ENCODE results near the gene GALNT17.
"Not testable (repeated sequence)": the region's sequence is repeated elsewhere in the genome, so short reads cannot be mapped to it uniquely, and the experiment has no call there.

The GALNT17 gene

DNA sequence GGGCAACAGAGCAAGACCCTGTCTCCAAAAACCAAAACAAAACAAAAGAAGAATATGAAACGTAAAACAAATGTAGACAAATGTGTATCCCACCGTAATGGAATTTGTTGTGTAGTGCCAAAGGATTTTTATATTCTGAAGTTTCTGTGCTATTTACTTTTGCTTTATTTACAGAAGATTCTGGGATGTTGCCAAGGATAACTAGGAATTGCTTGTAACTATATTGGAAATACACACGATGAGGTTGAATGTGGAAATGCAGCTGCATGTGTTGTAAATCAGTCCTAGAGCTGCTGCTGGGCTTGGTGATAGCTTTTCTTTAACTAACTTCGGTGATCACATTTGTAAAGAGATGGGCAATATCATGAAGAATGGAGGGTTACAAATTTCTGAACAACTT is 39.5 kb downstream of the GALNT17 start:
- DNase-seq: no peak

GRCh38 chr7:71173955-71174354 is 42.0 kb downstream of the GALNT17 start:
- no peak for DNase-seq

GRCh38 chr7:71182438-71182935 is 50.5 kb downstream of the GALNT17 start:
- no peak for DNase-seq

GRCh38 chr7:71184136-71184535 is 52.2 kb downstream of the GALNT17 start:
- DNase-seq: no peak

DNA sequence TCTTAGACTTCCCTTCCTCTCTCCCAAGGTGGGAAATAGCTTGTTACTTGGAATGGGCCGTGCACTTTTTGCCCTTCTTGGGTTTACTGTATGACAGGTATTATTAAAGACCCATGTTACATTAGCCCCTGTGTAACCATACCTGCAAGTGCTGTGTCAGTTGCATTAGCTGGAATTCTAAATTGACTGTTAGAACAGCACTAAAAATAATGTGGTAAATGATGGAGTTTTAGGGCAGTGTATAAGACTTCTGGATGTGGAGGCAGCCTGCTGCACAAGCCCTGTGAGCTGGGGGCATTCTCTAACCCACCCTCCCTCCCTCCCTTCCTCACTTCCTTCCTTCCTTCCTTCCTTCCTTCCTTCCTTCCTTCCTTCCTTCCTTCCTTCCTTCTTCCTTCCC is 52.7 kb downstream of the GALNT17 start:
- no peak for DNase-seq

GRCh38 chr7:71186535-71187057 is 54.7 kb downstream of the GALNT17 start:
- no peak for DNase-seq

GRCh38 chr7:71191771-71192170 is 59.8 kb downstream of the GALNT17 start:
- no peak for DNase-seq

DNA sequence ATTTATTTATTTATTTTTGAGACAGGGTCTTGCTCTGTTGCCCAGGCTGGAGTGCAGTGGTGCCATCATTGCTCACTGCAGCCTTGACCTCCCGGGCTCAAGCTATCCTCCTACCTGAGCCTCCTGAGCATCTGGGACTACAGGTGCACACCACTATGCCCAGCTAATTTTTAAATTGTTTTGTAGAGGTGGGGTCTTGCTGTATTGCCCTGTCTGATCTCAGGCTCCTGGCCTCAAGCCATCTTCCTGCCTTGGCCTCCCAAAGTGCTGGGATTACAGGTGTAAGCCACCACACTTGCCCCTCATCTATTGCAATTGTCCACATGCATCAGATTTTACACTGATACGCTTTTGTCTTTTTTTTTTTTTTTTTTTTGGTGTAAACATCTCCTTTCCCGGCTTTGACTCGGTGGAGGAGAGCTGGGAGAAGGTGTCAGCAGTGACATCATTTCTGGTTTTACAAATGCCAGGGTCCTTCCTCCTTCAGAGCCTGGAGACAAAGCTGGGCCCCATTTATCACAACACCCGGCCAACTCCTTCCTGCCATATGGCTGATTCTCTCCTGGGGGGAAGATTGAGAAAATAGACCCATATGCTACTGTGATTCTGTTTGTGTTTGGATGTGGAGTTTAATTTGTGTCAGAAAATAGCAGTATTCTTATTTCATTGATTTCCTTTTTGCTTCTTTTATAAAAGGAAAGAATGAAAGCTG is 61.3 kb downstream of the GALNT17 start:
- DNase-seq: no peak

- DNase-seq: no peak
These were observed 66.4 kb downstream of the GALNT17 start for GRCh38 chr7:71198391-71198790.

DNA sequence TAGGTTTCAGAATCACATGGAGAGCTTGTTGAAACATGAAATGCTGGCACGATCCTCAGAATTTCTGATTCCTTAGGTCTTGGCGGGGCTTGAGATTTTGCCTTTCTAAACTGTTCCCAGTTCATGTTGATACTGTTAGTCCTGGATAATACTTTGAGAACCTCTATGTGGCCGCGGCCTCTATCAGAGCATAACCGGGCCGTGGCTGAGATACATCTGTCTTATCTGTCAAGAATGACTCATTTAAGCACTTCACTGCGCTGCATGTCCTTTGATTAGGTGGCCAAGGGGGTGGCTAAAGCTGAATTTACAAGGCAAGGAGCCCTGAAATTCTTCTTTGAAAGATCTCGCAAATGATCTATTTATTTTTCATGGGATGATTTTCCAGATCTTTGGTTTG is 66.9 kb downstream of the GALNT17 start:
- DNase-seq: no peak

DNA sequence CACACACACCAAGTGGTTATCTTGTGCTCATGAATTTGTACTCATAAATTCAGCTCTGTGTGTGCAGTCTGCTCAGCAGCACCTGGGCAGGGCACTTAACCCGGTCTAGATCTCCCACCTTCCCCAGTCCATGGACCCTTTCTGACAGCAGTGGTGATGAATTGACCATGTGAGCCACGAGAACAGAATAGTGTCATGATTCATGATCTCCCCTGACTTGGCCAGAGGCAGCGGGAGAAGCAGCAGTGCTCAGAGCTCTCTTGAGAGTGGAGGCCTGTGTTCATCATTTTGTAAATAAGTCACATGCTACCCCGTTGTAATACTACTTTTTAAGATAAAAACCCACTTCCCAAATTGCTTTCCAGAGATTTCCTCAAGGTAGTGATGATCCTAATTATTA is 74.2 kb downstream of the GALNT17 start:
- no peak for DNase-seq

DNA sequence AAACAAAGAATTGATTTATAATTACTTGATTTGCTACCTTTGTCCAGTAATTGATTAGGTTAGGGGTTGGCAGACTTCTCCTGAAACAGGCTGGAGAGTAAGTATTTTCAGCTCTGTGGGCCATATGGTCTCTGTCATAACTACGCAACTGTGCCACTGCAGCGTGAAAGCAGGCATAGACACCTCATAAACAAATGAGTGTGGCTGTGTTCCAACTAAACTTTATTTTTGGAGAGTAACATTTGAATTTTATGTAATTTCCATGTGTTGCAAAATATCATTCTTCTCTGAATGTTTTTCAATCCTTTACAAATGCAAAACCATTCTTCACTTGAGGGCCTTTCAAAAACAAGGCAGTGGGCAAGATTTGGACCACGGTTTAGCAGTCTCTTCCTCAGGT is 76.9 kb downstream of the GALNT17 start:
- no peak for DNase-seq

DNA sequence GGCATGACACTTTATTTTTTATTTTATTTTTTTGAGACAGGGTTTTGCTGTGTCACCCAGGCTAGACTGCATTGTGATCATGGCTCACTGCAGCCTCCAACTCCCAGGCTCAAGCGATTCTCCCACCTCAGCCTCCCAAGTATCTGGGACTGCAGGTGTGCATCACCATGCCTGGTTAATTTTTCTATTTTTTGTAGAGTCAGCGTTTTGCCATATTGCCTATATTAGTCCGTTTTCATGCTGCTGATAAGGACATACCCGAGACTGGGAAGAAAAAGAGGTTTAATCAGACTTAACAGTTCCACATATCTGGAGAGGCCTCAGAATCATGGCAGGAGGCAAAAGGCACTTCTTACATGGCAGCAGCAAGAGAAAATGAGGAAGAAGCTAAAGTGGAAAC is 77.5 kb downstream of the GALNT17 start:
- not testable (repeated sequence) for DNase-seq

GRCh38 chr7:71210220-71210619 is 78.3 kb downstream of the GALNT17 start:
- no peak for DNase-seq

DNA sequence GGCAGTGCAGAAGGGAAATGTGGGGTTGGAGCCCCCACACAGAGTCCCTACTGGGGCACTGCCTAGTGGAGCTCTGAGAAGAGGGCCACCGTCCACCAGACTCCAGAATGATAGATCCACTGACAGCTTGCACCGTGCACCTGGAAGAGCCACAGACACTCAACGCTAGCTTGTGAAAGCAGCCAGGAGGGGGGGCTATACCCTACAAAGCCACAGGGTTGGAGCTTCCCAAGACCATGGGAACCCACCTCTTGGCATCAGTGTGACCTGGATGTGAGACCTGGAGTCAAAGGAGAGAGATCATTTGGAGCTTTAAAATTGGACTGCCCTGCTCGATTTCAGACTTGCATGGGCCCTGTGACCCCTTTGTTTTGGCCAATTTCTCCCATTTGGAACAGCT is 80.5 kb downstream of the GALNT17 start:
- not testable (repeated sequence) for DNase-seq

GRCh38 chr7:71216211-71216610 is 84.3 kb downstream of the GALNT17 start:
- no peak for DNase-seq

- no peak for DNase-seq
These were observed 88.3 kb downstream of the GALNT17 start for GRCh38 chr7:71220210-71220695.

DNA sequence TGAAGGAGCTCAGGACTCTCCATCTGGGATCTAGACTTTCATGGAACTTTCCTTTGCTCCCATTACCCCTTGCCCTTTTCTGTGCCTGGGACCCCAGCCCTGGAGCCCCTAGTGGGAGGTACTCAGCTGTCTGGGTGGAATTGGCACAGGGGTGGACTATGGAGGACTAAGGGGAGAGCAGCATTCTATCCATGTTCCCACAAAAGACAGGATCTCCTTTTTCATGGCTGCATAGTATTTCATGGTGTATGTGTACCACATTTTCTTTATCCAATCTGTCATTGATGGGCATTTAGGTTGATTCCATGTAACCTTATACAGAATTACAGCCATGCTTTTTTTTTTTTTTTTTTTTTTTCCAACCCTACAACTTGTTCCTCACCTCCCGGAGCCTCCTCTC is 89.1 kb downstream of the GALNT17 start:
- no peak for DNase-seq

DNA sequence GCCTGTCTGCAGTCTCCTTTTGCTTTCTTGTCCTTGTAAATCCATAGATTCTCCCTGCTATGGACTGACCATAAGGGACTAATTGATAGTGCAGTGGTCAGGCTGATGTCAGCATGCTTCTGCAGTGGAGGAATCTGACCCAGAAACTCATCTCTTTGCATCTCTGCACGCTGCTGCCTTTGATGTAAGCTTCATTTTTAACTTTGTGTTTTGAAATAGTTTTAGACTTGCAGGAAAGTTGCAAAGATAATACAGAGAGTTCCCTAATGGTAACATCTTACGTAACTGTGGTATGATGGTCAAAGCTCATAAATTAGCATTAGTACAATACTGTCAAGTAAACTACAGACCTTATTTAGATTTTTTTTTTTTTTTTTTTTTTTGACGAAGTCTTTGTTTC is 89.6 kb downstream of the GALNT17 start:
- DNase-seq: no peak

DNA sequence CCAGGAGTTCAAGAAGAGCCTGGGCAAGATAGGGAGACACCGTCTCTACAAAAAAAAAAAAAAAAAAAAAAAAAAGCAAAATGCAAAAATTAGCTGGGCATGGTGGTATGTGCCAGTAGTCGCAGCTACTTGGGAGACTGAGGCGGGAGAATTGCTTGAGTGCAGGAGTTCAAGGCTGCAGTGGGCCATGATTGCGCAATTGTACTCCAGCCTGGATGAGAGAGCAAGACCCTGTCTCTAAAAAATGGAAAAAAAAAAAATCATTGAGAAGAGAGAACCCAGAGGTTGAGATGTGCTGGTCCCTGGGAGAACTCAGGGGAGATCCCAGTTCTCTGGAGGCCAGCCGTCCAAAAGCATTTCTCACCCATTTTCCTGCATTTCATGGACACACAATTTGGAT is 95.2 kb downstream of the GALNT17 start:
- no peak for DNase-seq

GRCh38 chr7:71229148-71229547 is 97.2 kb downstream of the GALNT17 start:
- DNase-seq: no peak

DNA sequence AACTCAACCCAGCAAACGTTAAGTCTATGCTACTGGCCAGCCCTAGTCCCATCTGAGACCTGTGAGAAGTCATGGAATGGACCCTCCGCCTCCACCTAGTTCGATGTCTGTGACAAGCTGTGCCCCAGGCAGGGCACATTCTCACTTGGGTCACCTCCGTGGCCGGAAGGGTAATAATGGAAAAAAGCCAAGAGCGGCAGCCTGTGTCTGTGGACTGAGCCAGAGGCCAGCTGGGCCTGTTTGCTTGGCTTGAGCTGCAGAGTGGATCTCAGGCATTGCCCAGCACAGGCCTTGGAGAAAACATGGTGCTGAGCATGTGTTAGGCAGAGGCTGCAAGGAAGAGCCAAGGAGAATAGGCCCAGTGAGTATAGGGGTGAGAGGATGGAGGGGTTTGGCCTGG is 97.8 kb downstream of the GALNT17 start:
- no peak for DNase-seq

DNA sequence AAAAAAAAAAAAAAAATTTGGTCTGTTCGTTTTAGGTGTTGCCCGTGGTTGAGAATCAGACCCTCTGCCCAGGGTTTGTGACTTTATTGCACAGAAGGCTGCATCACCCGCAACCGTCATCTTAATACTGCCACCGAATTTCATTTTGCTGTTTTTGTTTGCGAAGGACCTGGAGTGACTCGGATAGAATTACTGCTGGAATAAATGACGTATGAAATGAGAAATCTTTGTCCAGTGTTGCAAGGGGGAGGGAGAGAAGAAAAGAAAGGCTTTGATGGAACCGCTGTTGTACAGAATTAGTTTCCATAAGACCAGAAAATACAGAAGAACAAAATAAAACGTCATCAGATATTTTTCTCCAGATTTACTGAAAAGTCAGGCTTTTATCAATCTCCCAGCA is 103.3 kb downstream of the GALNT17 start:
- DNase-seq: no peak

GRCh38 chr7:71236230-71237105 is 104.5 kb downstream of the GALNT17 start:
- DNase-seq: no peak
